GM12878 (cell line): ENCODE results near the gene KDM2A.

Source experiments
- BHLHE40 ChIP-seq, 2 experiments: fragments of 450-650 bp in 1 of 2; IDR thresholded peaks; 2 replicates each; pipeline ENCODE4 v1.6.1; 2011 to 2017; ENCODE audit warnings: low read depth in 2 of 2, borderline replicate concordance in 1 of 2, improper control_type of control experiment in 1 of 2, low read length in 1 of 2, mild to moderate bottlenecking in 1 of 2
- NR2F1 ChIP-seq: fragments of 450-650 bp; conservative IDR thresholded peaks from 2 replicates; pipeline ENCODE4 v1.6.1; 2017; ENCODE audit warnings: mild to moderate bottlenecking
- REST ChIP-seq: IDR thresholded peaks from 2 replicates; pipeline ENCODE4 v1.6.1; 2012; ENCODE audit warnings: mild to moderate bottlenecking, low read depth, low read length
- ZNF24 ChIP-seq: fragments of 450-650 bp; IDR thresholded peaks from 2 replicates; pipeline ENCODE4 v1.6.1; 2017; ENCODE audit warnings: antibody characterized with exemption, mild to moderate bottlenecking

GRCh38 chr11:67119585-67120391 is 725 bp downstream of the KDM2A start:
- TF ChIP-seq BHLHE40 (IDR thresholded peaks at IDR 0.05; ENCODE audit: borderline replicate concordance in 1 of 2, low read depth in 2 of 2, low read length in 1 of 2): no peak
- TF ChIP-seq ZNF24: no peak
- no peak for TF ChIP-seq REST
- peak; percentile 24; the same call in 1 of the 2 replicates for TF ChIP-seq NR2F1
